Ovary (tissue), 3 donors: ENCODE results near the gene MARK3.

Experiments used
- POLR2A ChIP-seq: fragments of 450-650 bp; IDR thresholded peaks from one replicate; pipeline ENCODE4 v1.6.1; 2017; ENCODE audit warnings: antibody characterized with exemption, mild to moderate bottlenecking, moderate library complexity
- TF ChIP-seq, protein P1 (sequence below), 3 donors: fragments of 450-650 bp in 2 of 3; fragments of 200-600 bp in 1 of 3; IDR thresholded peaks; one replicate each; pipeline versions ENCODE4 v1.5.1 to v1.8.0; 2016 to 2022; ENCODE audit warnings: antibody characterized with exemption in 3 of 3, mild to moderate bottlenecking in 1 of 3
- donor health status: DM: no; HTN: no; CAD: no.

DNA sequence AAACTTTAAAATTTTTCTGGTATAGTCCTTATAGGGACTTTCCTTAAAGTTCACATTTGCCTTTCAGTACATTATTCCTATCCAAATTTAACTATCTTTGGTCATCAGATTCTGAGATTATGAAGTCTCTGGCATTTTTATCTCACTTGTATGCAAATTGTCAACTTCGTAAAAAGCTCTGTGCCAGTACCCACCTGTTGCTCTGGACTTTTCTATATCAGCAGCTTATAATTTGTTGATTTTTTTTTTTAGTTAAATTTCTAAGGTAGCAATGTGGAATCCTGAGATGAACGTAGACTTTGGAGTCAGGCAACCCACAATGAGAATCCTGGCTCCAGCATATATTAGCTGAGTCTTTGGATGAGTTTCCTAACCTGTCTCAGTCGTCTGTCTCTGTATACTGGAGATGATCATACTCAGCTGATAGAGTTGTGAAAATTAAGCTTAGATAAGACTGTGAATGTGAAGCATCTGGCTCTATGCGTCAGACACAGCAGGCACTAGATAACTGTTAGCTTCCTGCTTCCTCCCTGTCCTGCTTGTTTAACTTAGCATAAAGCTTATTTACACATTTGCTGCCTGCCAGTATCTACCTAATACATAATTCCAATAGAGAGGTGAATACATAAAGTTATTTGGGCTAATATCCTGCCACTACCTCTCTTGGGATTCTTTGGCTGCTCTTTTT lies 59.8 kb downstream of the MARK3 start:
- TF ChIP-seq, protein P1, sequence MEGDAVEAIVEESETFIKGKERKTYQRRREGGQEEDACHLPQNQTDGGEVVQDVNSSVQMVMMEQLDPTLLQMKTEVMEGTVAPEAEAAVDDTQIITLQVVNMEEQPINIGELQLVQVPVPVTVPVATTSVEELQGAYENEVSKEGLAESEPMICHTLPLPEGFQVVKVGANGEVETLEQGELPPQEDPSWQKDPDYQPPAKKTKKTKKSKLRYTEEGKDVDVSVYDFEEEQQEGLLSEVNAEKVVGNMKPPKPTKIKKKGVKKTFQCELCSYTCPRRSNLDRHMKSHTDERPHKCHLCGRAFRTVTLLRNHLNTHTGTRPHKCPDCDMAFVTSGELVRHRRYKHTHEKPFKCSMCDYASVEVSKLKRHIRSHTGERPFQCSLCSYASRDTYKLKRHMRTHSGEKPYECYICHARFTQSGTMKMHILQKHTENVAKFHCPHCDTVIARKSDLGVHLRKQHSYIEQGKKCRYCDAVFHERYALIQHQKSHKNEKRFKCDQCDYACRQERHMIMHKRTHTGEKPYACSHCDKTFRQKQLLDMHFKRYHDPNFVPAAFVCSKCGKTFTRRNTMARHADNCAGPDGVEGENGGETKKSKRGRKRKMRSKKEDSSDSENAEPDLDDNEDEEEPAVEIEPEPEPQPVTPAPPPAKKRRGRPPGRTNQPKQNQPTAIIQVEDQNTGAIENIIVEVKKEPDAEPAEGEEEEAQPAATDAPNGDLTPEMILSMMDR (IDR thresholded peaks at IDR 0.05), result no peak
- no peak for TF ChIP-seq POLR2A
